Dendritic cell treated with granulocyte-macrophage colony-stimulating factor and Interleukin-4, amounts not matched to agents 40 ng/mL and 50 ng/mL, for 4 days (primary cell): Measurements from ENCODE around the gene RNF144A.

Source experiments
- H3K27ac Mint-ChIP-seq: one replicate; pipeline ENCODE4 v1.8.0; 2022; ENCODE audit warnings: mild to moderate bottlenecking, mixed read lengths
- H3K27me3 Mint-ChIP-seq: one replicate; pipeline ENCODE4 v1.8.0; 2022; ENCODE audit warnings: mild to moderate bottlenecking, mixed read lengths
- H3K36me3 Mint-ChIP-seq: one replicate; pipeline ENCODE4 v1.8.0; 2022; ENCODE audit warnings: low read depth, mixed read lengths
- H3K4me1 Mint-ChIP-seq: one replicate; pipeline ENCODE4 v1.8.0; 2022; ENCODE audit warnings: low read depth, mixed read lengths
- H3K4me3 Mint-ChIP-seq: one replicate; pipeline ENCODE4 v1.8.0; 2022; ENCODE audit warnings: mild to moderate bottlenecking, moderate library complexity, mixed read lengths
- H3K9me3 Mint-ChIP-seq: one replicate; pipeline ENCODE4 v1.8.0; 2022; ENCODE audit warnings: mixed read lengths
- intact Hi-C: fragments of 100-400 bp; cut with micrococcal nuclease; formaldehyde crosslinking; loops from one replicate; pipeline ENCODE4 v1.15.0; 2022

The RNF144A gene

GRCh38 chr2:7053650-7054265 is 136.5 kb downstream of the RNF144A start:
- no peak overlapping the region for H3K4me3 Mint-ChIP-seq
- intact Hi-C loops, result no loop called here
- H3K27me3 Mint-ChIP-seq, result peaks cover 1% of the 10 kb centered on the region
- no peaks in the 10 kb centered on the region for H3K36me3 Mint-ChIP-seq
- peaks cover 18% of the 10 kb centered on the region for H3K9me3 Mint-ChIP-seq
- peaks cover 13% of the 10 kb centered on the region for H3K4me1 Mint-ChIP-seq
- no peak overlapping the region for H3K27ac Mint-ChIP-seq

DNA sequence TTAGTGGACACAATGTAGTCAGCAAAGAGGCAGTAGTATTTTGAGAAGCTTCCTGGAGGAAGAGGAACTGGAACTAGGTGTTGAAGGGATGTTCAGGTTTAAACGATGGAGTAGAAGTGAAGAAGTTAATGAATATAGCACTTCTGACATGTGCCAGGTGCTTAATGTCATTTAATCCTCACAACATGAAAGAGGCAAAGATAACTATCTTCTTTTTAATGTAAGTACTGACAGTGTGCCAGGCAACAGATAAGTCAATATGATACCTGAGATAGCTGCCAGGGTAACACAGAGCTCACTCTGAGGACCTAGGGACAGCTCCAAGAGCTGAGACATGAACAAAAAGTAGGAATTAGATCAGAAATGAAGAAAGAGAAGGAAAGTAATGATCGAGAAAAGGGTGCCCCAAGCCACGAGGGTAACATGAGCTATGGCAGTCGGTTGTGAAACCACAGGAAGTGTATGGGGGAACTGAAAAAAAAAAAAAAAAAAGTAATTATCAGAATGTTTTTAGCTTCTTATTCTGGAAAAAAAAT is 140.7 kb downstream of the RNF144A start:
- Mint-ChIP-seq H3K4me3 (no peak overlapping the region), H3K27ac (no peak overlapping the region), H3K36me3 (no peaks in the 10 kb centered on the region), H3K27me3 (no peaks in the 10 kb centered on the region), H3K9me3 (peaks cover 2% of the 10 kb centered on the region), H3K4me1 (peaks cover 34% of the 10 kb centered on the region)
- intact Hi-C loops, result no loop called here

- Mint-ChIP-seq H3K36me3 (peaks cover 6% of the 10 kb centered on the region), H3K27ac (peak overlapping the region; percentile 8), H3K4me3 (no peak overlapping the region), H3K9me3 (peaks cover 12% of the 10 kb centered on the region), H3K27me3 (no peaks in the 10 kb centered on the region), H3K4me1 (peaks cover 46% of the 10 kb centered on the region)
- intact Hi-C loops, result no loop called here
Measured at GRCh38 chr2:7060156-7060555, 142.9 kb downstream of the RNF144A start.

- H3K27me3 Mint-ChIP-seq, result no peaks in the 10 kb centered on the region
- H3K27ac Mint-ChIP-seq, result peak overlapping the region; percentile 8
- intact Hi-C loops, result no loop called here
- peaks cover 46% of the 10 kb centered on the region for H3K4me1 Mint-ChIP-seq
- H3K36me3 Mint-ChIP-seq, result peaks cover 6% of the 10 kb centered on the region
- no peak overlapping the region for H3K4me3 Mint-ChIP-seq
- H3K9me3 Mint-ChIP-seq, result peaks cover 12% of the 10 kb centered on the region
Measured at GRCh38 chr2:7060631-7061449, 143.6 kb downstream of the RNF144A start.

DNA sequence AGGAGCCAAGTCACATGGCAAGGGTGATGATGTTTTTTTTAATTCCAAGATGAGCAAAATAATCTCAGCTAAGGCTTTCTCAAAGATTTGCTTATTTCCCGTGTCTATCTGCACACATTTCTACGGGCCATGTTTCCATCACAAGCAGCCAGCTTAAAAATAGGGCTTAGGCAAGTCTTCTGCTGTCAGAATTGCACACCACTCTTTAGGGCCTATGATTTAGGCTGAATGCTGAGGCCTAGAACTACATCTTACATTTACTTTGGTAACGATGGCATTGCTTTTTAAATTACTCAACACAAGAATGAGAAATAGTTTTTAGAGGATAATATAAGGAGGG is 144.2 kb downstream of the RNF144A start:
- no peaks in the 10 kb centered on the region for H3K27me3 Mint-ChIP-seq
- intact Hi-C loops, result no loop called here
- H3K4me1 Mint-ChIP-seq, result peaks cover 46% of the 10 kb centered on the region
- H3K36me3 Mint-ChIP-seq, result peaks cover 6% of the 10 kb centered on the region
- H3K4me3 Mint-ChIP-seq, result no peak overlapping the region
- peaks cover 12% of the 10 kb centered on the region for H3K9me3 Mint-ChIP-seq
- H3K27ac Mint-ChIP-seq, result no peak overlapping the region

GRCh38 chr2:7061921-7062320 is 144.7 kb downstream of the RNF144A start:
- intact Hi-C loops, result no loop called here
- Mint-ChIP-seq H3K36me3 (peaks cover 6% of the 10 kb centered on the region), H3K4me1 (peaks cover 46% of the 10 kb centered on the region), H3K27ac (no peak overlapping the region), H3K4me3 (no peak overlapping the region), H3K9me3 (peaks cover 12% of the 10 kb centered on the region), H3K27me3 (no peaks in the 10 kb centered on the region)

DNA sequence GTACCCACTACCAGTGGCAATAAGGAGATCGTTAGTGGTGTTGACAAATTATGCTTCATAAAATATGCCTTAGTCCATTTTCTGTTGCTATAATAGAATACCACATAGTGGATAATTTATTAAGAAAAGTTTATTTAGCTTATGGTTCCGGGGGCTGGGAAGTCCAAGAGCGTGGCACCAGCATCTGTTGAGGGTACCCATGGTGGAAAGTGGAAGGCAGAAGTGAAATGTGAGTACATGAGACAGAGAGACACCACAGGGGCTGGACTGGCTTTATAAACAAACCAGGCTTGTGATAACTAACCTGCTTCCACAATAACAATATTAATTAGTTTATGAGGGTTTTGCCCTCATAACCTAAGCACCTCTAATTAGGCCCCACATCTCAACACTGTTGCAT is 146.6 kb downstream of the RNF144A start:
- Mint-ChIP-seq H3K4me3 (no peak overlapping the region), H3K36me3 (peaks cover 6% of the 10 kb centered on the region), H3K9me3 (peaks cover 12% of the 10 kb centered on the region), H3K27ac (no peak overlapping the region), H3K27me3 (no peaks in the 10 kb centered on the region), H3K4me1 (peaks cover 33% of the 10 kb centered on the region)
- intact Hi-C loops, result no loop called here

- no peaks in the 10 kb centered on the region for H3K27me3 Mint-ChIP-seq
- peaks cover 21% of the 10 kb centered on the region for H3K9me3 Mint-ChIP-seq
- intact Hi-C loops, result no loop called here
- H3K27ac Mint-ChIP-seq, result no peak overlapping the region
- peaks cover 31% of the 10 kb centered on the region for H3K4me1 Mint-ChIP-seq
- H3K36me3 Mint-ChIP-seq, result peaks cover 15% of the 10 kb centered on the region
- no peak overlapping the region for H3K4me3 Mint-ChIP-seq
Measured at GRCh38 chr2:7068457-7068856, 151.2 kb downstream of the RNF144A start.

GRCh38 chr2:7070483-7070882 is 153.3 kb downstream of the RNF144A start:
- Mint-ChIP-seq H3K27ac (no peak overlapping the region), H3K9me3 (peaks cover 17% of the 10 kb centered on the region), H3K4me3 (no peak overlapping the region), H3K27me3 (no peaks in the 10 kb centered on the region), H3K4me1 (peaks cover 23% of the 10 kb centered on the region), H3K36me3 (peaks cover 14% of the 10 kb centered on the region)
- intact Hi-C loops, result no loop called here

DNA sequence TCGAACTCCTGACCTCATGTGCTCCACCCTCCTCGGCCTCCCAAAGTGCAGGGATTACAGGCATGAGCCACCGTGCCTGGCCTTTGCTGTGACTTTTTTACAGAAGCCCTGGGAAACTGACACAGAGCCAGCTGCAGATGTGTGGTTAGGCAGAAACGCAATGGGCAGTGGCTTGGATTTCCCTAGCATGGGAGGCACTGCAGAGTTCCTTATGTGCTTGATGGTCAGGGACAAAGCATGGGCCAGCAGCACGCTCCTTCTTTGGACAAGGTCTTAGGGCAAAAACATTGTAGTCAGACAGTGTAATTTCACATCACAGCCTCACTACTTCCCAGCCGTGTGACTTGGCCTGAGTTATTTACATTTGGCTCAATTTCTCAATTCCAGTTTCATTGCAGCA is 153.9 kb downstream of the RNF144A start:
- Mint-ChIP-seq H3K9me3 (peaks cover 17% of the 10 kb centered on the region), H3K27me3 (no peaks in the 10 kb centered on the region), H3K36me3 (peaks cover 14% of the 10 kb centered on the region), H3K4me1 (peaks cover 23% of the 10 kb centered on the region), H3K27ac (peak overlapping the region; percentile 33), H3K4me3 (no peak overlapping the region)
- intact Hi-C loops, result no loop called here

DNA sequence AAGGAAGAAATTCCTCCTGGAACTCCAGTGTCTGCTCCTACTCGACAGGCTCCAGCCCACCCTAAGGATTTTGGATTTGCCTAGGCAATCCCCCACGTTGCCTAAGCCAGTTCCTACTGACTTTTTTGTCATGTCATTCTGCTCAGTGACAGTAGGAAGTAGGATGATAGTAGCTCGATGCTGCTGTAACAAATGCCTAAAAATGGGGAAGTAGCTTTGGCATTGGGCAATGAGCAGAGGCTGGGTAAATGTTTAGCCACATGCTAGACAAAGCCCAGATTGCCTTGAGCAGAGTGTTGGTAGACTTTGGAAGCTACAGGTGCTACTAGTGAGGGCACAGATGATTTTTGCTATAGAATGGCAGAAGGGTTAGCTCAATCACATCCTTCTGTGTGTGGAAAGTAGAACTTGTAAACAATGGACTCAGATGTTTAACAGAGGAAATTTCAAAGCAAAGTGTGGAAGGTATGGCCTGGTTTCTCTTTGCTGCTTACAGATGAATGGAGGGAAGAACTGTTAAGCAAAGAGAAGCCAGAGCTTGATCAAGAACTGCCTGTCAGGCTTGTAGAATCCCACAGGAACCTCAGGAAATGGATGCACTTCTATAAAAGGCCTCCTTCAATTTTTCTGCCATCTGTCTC is 154.8 kb downstream of the RNF144A start:
- intact Hi-C loops, result no loop called here

DNA sequence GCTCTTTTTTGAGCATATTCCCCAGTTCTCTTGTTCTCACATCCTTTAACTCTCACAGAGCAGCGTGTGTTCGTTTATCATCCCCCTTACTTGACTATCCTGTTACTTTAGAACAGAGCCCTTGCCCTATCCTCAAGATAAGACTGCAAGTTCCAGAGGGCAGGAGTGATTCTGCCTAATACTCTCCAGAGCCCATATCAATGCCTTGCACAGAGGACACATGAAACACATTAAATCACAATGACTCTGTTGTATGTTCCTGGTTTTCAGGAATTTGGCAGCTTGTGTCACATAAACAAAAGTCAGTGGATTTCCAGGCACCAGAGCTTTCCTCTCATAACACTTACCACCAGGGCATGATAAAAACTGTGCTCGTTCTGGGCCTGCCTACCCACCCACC is 156.7 kb downstream of the RNF144A start:
- intact Hi-C loops, result no loop called here
- H3K36me3 Mint-ChIP-seq, result peaks cover 14% of the 10 kb centered on the region
- H3K4me3 Mint-ChIP-seq, result no peak overlapping the region
- peaks cover 17% of the 10 kb centered on the region for H3K9me3 Mint-ChIP-seq
- no peaks in the 10 kb centered on the region for H3K27me3 Mint-ChIP-seq
- H3K27ac Mint-ChIP-seq, result no peak overlapping the region
- H3K4me1 Mint-ChIP-seq, result peaks cover 23% of the 10 kb centered on the region

More for the DNA sequence above, 154.8 kb downstream of the RNF144A start:
- H3K27me3 Mint-ChIP-seq, result no peaks in the 10 kb centered on the region
- no peak overlapping the region for H3K4me3 Mint-ChIP-seq
- H3K4me1 Mint-ChIP-seq, result peaks cover 23% of the 10 kb centered on the region
- H3K36me3 Mint-ChIP-seq, result peaks cover 14% of the 10 kb centered on the region
- H3K27ac Mint-ChIP-seq, result peak overlapping the region; percentile 33
- H3K9me3 Mint-ChIP-seq, result peaks cover 17% of the 10 kb centered on the region

DNA sequence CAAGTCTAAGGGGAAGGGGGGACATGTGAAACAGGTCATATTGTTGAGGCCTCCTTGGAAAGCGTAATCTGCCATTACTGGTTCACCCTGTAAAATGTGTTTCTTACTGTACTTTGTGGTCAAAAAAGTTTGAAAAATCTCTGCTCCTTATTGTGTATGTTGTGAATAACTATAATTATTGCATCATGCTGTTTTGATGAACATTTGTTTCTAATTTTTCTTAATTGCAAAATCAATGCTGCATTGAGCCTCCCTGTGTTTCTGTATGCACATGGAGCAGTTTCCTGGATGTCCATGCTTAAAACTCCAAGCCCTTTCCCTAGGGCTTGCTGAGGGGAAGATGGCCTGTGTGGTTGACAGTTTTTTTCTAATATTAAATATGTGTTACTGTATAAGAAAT is 158.6 kb downstream of the RNF144A start:
- peaks cover 14% of the 10 kb centered on the region for H3K36me3 Mint-ChIP-seq
- intact Hi-C loops, result no loop called here

GRCh38 chr2:7077660-7078267 is 160.6 kb downstream of the RNF144A start:
- no peak overlapping the region for H3K27ac Mint-ChIP-seq
- H3K4me1 Mint-ChIP-seq, result peaks cover 4% of the 10 kb centered on the region
- H3K9me3 Mint-ChIP-seq, result peaks cover 6% of the 10 kb centered on the region
- peaks cover 5% of the 10 kb centered on the region for H3K36me3 Mint-ChIP-seq
- H3K27me3 Mint-ChIP-seq, result no peaks in the 10 kb centered on the region
- H3K4me3 Mint-ChIP-seq, result no peak overlapping the region
- intact Hi-C loops, result no loop called here

More for the DNA sequence above, 158.6 kb downstream of the RNF144A start:
- no peaks in the 10 kb centered on the region for H3K27me3 Mint-ChIP-seq
- H3K4me1 Mint-ChIP-seq, result peaks cover 23% of the 10 kb centered on the region
- no peak overlapping the region for H3K27ac Mint-ChIP-seq
- H3K9me3 Mint-ChIP-seq, result peaks cover 17% of the 10 kb centered on the region
- H3K4me3 Mint-ChIP-seq, result no peak overlapping the region
